Pancreas (tissue), 10 donors: ENCODE measurements around the gene UBIAD1. TPM values are rescaled to one million over a fixed set of nuclear protein-coding genes. Genes with fewer than 3 reads are reported as not detected.

Experiments
- ATAC-seq, 4 donors: fragments of 200-7000 bp; cut with Tn5 transposase; one replicate each; pipeline versions ENCODE4 v1.8.0 to v1.9.1; 2020; ENCODE audit warnings: mild to moderate bottlenecking in 4 of 4, moderate library complexity in 4 of 4
- DNase-seq, 6 donors: peaks; one replicate each; pipeline ENCODE4 v3.0.0-alpha.2; 2020
- FAIRE-seq: peaks from 2 replicates; lab custom pipeline; 2012; peaks lifted over from hg19 to GRCh38; lab: Jason Lieb, UNC
- H3K27ac ChIP-seq, 4 donors: fragments of 200-600 bp; sonication (generic); 1 replicate in 3 of 4; 2 replicates in 1 of 4; pipeline versions ENCODE4 v1.5.0 to v1.8.0; 2020
- H3K27me3 ChIP-seq, 4 donors: fragments of 200-600 bp; one replicate each; pipeline ENCODE4 v1.8.0; 2021
- H3K36me3 ChIP-seq, 3 donors: fragments of 200-600 bp; sonication (generic) in 1 of 3; one replicate each; pipeline versions ENCODE4 v1.5.0 to v1.8.0; 2020 to 2021
- H3K4me1 ChIP-seq, 3 donors: fragments of 200-600 bp; one replicate each; pipeline ENCODE4 v1.8.0; 2021
- H3K4me3 ChIP-seq, 4 donors: fragments of 200-600 bp; sonication (generic) in 2 of 4; one replicate each; pipeline versions ENCODE4 v1.5.0 to v1.8.0; 2020 to 2021
- H3K9me3 ChIP-seq, 4 donors: fragments of 200-600 bp; one replicate each; pipeline ENCODE4 v1.8.0; 2021
- CTCF ChIP-seq, 4 donors: fragments of 200-600 bp; sonication (generic) in 3 of 4; IDR thresholded peaks; one replicate each; pipeline versions ENCODE4 v1.5.0 to v1.8.0; 2021; ENCODE audit warnings: antibody characterized with exemption in 4 of 4
- WGBS, 2 donors: extraction: QIAGEN DNeasy Blood & Tissue Kit; methylation state at CpG; one replicate each; pipeline ENCODE4 v1.1.7; 2013; 5-methylcytosine and 5-hydroxymethylcytosine counted together
- intact Hi-C, 3 donors: fragments of 100-400 bp; cut with DNase I; formaldehyde crosslinking; loops; one replicate each; pipeline versions ENCODE4 v1.11.1 to v1.14.2; 2022
- polyA plus RNA-seq, 2 donors: library from polyadenylated mRNA; stranded (reverse); fragments of 200-250 nt; gene quantifications; one replicate each; pipeline ENCODE4 v1.2.3, GENCODE V29; 2013
- total RNA-seq, 6 donors: library from RNA; stranded (reverse); fragmentation: NEBNext Ultra II Directional in 4 of 6; extraction: Animal tissue kit (Norgen Biotek cat#: 25700) in 4 of 6; gene quantifications; one replicate each; pipeline versions ENCODE4 v1.2.1 to v1.2.4, GENCODE V29; 2021 to 2023
- donor health status: healthy with polysubstance abuse.
- donor health status: DM: no; HTN: no; CAD: no; lungs with moderate emphysema.
- donor health status: DM: no; HTN: no; CAD: no.
- donor health status: control.
- donor health status: control.
- donor health status: Bipolar disorder and iron deficiency.
- donor health status: DM: yes; HTN: yes; CAD: no.
- donor health status: DM: no; HTN: no; CAD: no.
- donor health status: DM: no; HTN: no; CAD: no.
- donor health status: DM: yes; HTN: yes; CAD: no.

Gene UBIAD1
- total and polyA plus RNA-seq, 8 donors, result 3.7 to 13.9 (median 7.6) TPM

DNA sequence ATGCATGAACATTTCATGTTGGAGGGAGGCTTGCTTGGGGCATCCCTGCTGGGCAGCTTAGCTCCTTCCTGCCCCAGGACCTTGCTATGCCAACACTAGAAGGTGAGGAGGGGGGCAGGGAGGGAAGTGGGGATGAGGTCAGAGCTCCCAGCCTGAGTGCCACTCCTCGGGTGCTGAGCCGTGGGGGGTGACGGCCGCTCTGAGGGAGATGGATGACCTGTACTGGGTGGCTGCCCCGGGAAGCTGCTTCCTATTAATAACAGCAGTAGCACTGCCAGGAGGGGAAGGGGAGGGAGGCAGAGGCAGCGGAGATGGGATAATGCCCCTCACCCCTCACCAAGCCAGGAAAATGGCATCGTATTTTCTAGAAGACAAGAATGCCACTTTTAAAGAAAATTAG is 60.6 kb downstream of the UBIAD1 start:
- H3K9me3 ChIP-seq, result no peaks in the 10 kb centered on the region
- FAIRE-seq (no peak), DNase-seq (no peak), ATAC-seq (no peak)
- intact Hi-C loops, result loop anchor here in 2 of 3 donors (10.0 kb wide), 1 partner anchor 311 kb away; no protein-coding TSS in a partner anchor
- H3K4me1 ChIP-seq, result no peaks in the 10 kb centered on the region
- TF ChIP-seq CTCF (IDR thresholded peaks at IDR 0.05), result no peak
- H3K36me3 ChIP-seq, result no peaks in the 10 kb centered on the region
- no peaks in the 10 kb centered on the region for H3K27me3 ChIP-seq
- WGBS, 2 donors, result 37 to 59% methylated on average over 7 of the region's 7 CpGs
- no peak overlapping the region for H3K27ac ChIP-seq
- no peak overlapping the region for H3K4me3 ChIP-seq

GRCh38 chr1:11334261-11334804 is 61.3 kb downstream of the UBIAD1 start:
- Histone ChIP-seq H3K36me3 (no peaks in the 10 kb centered on the region), H3K9me3 (no peaks in the 10 kb centered on the region), H3K27me3 (no peaks in the 10 kb centered on the region), H3K4me1 (no peaks in the 10 kb centered on the region), H3K4me3 (no peak overlapping the region), H3K27ac (no peak overlapping the region)
- whole genome bisulfite sequencing, 2 donors, result 61 to 76% methylated on average over 13 of the region's 13 CpGs
- no peak for DNase-seq
- no peak for ATAC-seq
- no peak for TF ChIP-seq CTCF (IDR thresholded peaks at IDR 0.05)
- no peak for FAIRE-seq
- intact Hi-C loops, result loop anchor here in 2 of 3 donors (10.0 kb wide), 1 partner anchor 310 kb away; no protein-coding TSS in a partner anchor

GRCh38 chr1:11334821-11335220 is 61.8 kb downstream of the UBIAD1 start:
- H3K36me3 ChIP-seq, result no peaks in the 10 kb centered on the region
- H3K27ac ChIP-seq, result no peak overlapping the region
- DNase-seq (no peak), ATAC-seq (no peak), FAIRE-seq (no peak)
- WGBS, 2 donors, result 76 to 83% methylated on average over 7 of the region's 7 CpGs
- H3K9me3 ChIP-seq, result no peaks in the 10 kb centered on the region
- TF ChIP-seq CTCF (IDR thresholded peaks at IDR 0.05), result no peak
- no peak overlapping the region for H3K4me3 ChIP-seq
- H3K4me1 ChIP-seq, result no peaks in the 10 kb centered on the region
- H3K27me3 ChIP-seq, result no peaks in the 10 kb centered on the region
- intact Hi-C loops, result loop anchor here in 2 of 3 donors (10.0 kb wide), 1 partner anchor 310 kb away; no protein-coding TSS in a partner anchor

- TF ChIP-seq CTCF (IDR thresholded peaks at IDR 0.05), result no peak
- Histone ChIP-seq H3K4me3 (no peak overlapping the region), H3K27me3 (no peaks in the 10 kb centered on the region), H3K36me3 (no peaks in the 10 kb centered on the region), H3K4me1 (peaks cover 0 to 5% (median 0%) of the 10 kb centered on the region in 3 donors), H3K9me3 (no peaks in the 10 kb centered on the region), H3K27ac (no peak overlapping the region)
- DNase-seq, result no peak
- no peak for ATAC-seq
- intact Hi-C loops, result loop anchor here in 2 of 3 donors (10.0 kb wide), 1 partner anchor 309 kb away; no protein-coding TSS in a partner anchor
- no peak for FAIRE-seq
- WGBS, 2 donors, result 84 to 89% methylated on average over 7 of the region's 7 CpGs
These were observed 62.5 kb downstream of the UBIAD1 start for GRCh38 chr1:11335417-11336056.
